ENCODE measurements around the gene NINL.
"Not testable (repeated sequence)": the region's sequence is repeated elsewhere in the genome, so short reads cannot be mapped to it uniquely, and the experiment has no call there.

The NINL gene

DNA sequence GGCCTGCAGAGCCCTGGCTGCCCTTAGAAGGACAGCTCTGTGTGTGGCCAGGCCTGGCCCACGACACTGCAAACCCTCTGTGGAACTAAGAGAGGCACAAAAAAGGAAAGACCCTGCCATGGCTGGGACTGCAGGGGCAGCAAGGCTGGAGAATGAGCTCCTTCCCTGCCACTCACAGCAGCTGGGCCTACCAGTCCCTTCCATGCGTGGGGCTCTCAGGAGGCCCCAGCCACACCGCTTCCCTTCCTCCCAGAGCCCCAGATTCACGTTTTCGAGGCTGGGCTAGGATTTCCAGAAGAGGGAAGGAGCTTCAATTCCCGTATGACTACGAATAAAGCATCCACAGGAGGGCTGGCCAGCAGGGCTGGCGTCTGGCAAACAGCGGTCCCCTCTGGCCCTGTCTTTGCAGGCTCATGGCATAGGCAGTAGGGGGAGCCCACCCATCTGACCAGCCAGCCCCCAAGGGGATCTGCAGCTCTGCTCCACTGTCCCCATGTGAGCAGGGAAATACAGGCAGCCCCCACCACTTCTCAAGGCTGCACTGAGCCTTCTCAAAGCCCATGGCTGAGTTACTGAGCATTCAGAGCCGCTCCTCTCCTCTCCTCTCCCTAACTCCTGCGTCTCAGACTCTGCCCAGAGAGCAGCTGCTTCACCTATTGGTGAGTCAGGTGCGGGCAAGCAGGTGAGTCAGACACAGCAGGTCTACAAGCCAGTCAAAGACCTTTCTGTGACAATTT is 53.1 kb downstream of the NINL start:
- DNase-seq (ENCODE audit: low read depth): no peak

DNA sequence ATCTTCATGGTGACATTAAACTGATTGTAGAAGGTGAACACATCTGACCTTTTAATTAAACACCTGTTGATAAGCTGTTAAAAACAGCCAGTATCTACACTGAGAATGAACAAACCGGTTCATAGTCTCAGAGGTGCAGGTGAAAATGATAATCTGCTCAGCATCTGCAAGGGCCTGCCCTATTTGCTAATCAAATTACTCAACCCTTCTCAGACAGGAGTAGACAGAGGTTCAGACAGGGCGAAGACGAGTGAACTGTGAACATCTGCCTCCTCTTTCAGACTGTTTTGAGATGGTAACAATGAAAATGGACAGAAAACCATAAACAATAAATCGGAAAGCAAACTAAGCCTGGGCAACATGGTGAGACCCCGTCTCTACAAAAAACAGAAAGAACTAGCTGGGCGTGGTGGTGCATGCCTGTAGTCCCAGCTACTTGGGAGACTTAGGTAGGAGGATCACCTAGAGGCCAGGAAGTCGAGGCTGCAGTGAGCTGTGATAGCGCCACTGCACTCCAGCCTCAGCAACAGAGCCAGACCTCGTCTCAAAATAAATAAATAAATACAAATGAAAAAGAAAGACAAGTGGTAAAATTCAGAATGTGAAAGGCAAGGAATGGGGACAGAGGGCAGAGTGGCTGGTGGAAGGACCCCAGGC is 55.9 kb downstream of the NINL start:
- DNase-seq (ENCODE audit: low read depth): no peak

DNA sequence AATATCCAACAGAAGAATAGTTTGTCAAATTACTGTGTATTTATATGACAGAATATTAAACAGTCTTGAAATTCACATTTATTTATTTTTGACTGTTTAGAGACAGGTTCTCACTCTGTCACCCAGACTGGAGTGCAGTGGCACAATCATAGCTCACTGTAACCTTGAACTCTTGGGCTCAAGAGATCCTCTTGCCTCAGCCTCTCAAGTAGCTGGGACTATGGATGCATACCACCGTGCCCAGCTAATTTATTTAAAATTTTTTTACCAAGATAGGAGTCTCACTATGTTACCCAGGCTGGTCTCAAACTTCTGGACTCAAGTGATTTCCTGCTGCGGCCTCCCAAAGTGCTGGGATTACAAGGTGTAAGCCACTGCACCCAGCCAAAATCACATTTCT is 57.4 kb downstream of the NINL start:
- DNase-seq (ENCODE audit: low read depth): no peak

DNA sequence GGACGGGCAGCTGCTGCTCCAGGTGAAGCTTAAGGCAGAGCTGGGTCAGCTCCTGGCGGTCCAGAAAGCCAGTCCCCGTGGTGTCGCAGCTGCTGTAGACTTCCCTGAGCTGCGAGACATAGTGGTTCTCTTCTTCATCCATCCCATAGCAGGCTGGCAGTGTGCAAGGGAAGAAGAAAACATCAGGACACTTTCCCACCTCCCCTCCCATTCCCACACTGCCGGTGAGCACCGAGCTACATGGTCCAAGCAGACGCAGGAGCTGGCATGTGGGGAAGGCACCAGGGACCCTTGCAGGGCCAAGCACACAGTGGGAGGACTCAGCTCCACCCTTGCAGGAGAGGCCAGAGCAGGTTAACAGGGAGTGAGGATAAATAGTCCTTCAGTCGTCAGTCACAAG is 58.9 kb downstream of the NINL start:
- no peak for DNase-seq (ENCODE audit: low read depth)

- DNase-seq (ENCODE audit: low read depth): no peak
These were observed 59.5 kb downstream of the NINL start for GRCh38 chr20:25525867-25526266.

DNA sequence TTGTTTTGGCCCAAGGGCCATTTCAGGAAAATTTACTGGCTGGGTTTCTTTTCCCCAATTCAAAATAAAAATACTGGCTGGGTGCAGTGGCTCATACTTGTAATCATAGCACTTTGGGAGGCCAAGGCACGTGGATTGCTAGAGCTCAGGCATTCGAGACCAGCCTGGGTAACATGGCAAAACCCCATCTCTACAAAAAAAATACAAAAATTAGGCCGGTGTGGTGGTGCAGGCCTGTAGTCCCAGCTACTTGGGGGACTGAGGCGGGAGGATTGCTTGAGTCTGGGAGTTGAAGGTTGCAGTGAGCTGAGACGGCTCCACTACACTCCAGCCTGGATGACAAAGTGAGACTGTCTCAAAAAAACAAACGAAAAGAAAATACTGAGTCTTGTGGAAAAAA is 60.0 kb downstream of the NINL start:
- DNase-seq (ENCODE audit: low read depth): no peak

DNA sequence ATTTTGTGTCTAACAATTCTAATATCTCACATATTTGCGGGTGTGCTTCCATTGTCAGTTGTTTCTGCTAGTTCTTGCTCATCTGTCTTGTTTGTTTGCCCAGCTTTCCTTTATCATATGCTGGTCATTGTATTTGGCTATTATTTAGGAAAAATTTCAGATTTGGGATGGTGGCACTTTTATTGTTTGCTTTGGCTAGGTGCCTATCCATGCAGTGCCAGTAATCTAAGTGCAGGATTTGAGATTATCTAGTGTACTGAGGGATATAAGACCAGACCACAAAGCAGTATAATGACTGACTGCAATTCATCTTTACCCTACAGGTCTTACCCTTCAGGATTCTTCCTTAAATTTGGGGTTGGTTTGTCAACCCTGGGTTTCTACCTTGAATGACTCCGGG is 63.9 kb downstream of the NINL start:
- no peak for DNase-seq (ENCODE audit: low read depth)

- no peak for DNase-seq (ENCODE audit: low read depth)
These were observed 68.2 kb downstream of the NINL start for GRCh38 chr20:25517124-25517523.

GRCh38 chr20:25514747-25515340 is 70.5 kb downstream of the NINL start:
- DNase-seq (ENCODE audit: low read depth): no peak

- DNase-seq (ENCODE audit: low read depth): no peak
These were observed 71.1 kb downstream of the NINL start for GRCh38 chr20:25514195-25514594.

GRCh38 chr20:25512709-25513108 is 72.6 kb downstream of the NINL start:
- no peak for DNase-seq (ENCODE audit: low read depth)

- DNase-seq (ENCODE audit: low read depth): no peak
These were observed 74.1 kb downstream of the NINL start for GRCh38 chr20:25511183-25511582.

GRCh38 chr20:25510721-25511120 is 74.6 kb downstream of the NINL start:
- DNase-seq (ENCODE audit: low read depth): no peak

GRCh38 chr20:25510202-25510601 is 75.1 kb downstream of the NINL start:
- no peak for DNase-seq (ENCODE audit: low read depth)

DNA sequence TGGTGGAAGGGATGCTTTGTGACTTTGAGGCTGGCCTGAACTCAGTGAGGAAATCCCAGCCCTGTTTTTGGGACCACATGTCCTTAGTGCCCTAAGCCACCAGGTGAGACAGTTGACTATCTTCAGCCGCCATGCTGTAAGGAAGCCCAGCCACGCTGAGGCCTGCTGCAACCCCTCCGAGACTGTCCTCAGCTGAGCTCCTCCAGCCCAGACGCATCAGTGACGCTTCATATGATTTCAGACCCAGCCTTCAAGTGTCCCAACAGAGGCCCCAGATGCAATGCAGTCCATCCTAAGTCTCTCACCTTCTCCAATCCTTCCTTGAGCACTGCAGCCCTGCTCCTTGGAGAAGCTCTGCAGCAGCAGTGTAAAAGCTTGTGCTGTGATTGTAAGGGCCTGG is 76.2 kb downstream of the NINL start:
- no peak for DNase-seq (ENCODE audit: low read depth)

DNA sequence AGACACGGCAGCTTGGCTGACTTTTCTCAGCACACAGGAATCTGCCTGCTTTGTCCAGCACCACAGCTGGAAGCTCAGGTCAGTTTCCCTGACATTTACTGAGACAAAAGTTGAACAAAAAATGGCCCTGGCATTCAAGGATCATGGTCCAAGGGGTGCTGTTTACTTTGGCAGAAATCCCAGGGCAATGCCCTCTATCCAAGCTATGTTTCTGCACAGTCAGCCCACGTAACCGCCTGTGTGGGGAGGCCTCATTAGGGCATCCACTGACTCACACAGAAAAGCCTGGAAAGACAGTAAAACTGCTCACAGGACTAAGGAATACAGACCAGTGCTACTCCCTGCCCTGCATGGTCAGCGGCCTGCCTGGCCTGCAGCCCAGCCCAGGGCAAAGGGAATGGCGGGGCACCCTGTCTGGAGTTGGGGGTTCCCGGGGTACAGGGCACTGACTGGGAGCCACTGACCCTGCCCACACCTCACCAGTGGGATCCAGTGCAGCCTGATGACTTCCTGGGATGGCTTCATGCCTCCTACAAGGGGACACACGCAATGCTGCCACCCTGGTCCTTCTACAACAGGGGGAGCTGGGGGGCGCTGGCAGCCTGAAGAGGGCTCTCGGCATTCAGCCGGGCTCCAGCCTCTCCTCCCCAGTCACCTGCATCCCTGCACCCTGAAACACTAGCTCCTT is 77.1 kb downstream of the NINL start:
- no peak for DNase-seq (ENCODE audit: low read depth)

GRCh38 chr20:25507385-25508082 is 77.8 kb downstream of the NINL start:
- DNase-seq (ENCODE audit: low read depth): no peak

- DNase-seq (ENCODE audit: low read depth): no peak
These were observed 80.8 kb downstream of the NINL start for GRCh38 chr20:25504366-25505135.

DNA sequence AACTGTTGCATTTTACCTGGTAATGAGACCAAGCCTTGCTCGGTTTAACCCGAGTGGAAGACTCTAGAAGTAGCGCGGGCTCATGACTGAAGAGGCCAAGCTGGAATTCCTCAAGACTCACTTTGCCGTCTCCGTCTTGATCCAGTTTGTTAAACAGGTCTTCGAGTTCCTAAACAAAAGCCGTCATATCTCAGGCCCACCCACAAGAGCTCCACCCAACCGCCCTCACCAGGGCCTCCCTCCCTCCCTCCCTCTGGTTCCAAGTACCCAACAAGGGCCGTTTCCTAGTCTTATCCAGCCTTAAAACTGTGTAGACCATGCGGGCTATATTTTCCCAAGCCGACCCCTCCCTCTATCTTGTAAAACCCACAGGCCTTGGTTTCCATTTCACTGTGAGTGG is 81.4 kb downstream of the NINL start:
- DNase-seq (ENCODE audit: low read depth): no peak

DNA sequence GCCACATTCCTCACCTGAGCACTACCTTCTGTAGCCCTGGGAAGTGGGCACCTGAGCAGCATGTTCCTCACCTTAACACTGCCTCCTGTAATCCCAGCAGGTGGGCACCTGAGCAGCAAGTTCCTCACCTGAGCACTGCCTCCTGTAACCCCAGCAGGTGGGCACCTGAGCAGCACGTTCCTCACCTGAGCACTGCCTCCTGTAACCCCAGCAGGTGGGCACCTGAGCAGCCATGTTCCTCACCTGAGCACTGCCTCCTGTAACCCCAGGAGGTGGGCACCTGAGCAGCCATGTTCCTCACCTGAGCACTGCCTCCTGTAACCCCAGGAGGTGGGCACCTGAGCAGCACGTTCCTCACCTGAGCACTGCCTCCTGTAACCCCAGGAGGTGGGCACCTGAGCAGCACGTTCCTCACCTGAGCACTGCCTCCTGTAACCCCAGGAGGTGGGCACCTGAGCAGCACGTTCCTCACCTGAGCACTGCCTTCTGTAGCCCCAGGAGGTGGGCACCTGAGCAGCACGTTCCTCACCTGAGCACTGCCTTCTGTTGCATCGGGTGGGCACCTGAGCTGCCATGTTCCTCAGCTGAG is 82.2 kb downstream of the NINL start:
- not testable (repeated sequence) for DNase-seq (ENCODE audit: low read depth)

DNA sequence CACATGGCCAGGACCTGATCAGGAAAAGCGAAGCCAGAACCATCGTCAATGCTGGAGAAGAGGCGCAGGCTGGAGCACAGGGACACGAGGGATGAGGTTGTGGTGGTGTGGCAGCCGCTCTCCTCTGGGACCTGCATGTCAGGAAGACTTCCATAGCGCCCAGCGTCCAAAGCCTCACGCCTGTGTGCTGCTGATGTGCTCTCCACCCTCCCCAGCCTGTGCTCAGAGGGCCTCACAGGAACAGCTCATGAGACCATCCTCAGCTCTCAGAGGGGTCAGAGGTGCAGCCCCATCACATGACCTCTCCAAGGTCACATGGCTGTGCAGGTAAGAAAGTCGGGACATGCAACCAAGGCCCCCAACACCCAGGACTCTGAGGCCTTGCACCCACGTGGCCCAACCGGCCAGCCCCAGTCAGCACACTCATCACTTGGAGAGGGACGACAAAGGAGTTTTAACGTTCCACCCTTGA is 84.4 kb downstream of the NINL start:
- DNase-seq (ENCODE audit: low read depth): no peak

Data from stimulated activated CD8-positive, alpha-beta memory T cell treated with anti-CD3 and anti-CD28 coated beads, Interleukin-7, amount 100 ng/mL, for 24 hours (primary cell).